CD4-positive, alpha-beta T cell treated with Interleukin-10 for 1 hour (primary cell): ENCODE data around the gene TEC.

ENCODE experiments used
- DNase-seq: peaks from one replicate; pipeline ENCODE4 v3.0.0-alpha.2; 2020

TEC gene

DNA sequence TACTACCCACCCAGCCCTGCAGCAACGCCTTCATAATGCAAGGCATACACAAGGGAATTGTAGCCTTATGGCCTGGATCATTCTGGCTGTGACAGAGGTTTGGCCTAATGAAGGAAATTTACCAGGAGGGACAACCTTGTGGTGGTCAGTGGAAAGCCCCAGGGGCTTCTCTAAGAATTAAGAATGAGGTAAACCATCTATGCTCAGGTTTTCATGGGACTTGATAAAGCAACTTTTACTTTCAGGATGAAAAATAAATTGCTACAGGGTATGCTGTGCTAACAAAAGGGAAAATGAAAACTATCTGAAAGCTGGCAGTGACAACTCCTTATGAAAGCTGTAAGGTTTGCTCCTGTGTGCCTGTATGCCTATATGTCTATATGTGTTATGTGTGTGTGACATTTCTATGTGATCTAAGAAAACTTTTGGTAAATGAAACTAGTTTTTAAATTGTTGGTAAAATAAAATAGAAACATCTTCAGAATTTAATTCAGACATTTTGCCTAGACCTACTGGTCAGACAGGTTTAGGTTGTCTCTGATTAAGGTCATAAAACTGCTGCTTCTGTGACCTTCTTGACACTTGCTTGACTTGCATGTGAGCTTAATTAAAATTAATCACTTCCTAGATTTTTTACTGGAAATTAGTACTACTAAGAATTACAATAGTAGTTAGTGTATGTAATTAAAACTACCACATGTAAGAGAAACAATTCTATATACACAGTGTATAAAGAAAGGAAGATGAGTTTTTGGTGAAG, 115.7 kb downstream of the TEC start:
- DNase-seq, result no peak

DNA sequence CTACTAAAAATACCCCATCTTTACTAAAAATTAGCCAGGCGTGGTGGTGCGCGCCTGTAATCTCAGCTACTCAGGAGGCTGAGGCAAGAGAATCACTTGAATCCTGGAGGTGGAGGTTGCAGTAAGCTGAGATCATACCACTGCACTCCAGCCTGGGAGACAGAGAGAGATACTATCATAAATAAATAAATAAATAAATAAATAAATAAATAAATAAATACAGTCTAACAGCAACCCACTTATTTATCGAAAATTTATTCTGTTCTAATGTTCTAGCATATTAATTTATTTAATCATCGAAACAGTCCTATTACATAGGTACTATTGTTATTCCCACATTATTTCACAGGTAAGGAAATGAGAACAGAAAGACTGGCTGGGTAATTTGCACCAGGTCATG, 117.4 kb downstream of the TEC start:
- DNase-seq, result no peak

DNA sequence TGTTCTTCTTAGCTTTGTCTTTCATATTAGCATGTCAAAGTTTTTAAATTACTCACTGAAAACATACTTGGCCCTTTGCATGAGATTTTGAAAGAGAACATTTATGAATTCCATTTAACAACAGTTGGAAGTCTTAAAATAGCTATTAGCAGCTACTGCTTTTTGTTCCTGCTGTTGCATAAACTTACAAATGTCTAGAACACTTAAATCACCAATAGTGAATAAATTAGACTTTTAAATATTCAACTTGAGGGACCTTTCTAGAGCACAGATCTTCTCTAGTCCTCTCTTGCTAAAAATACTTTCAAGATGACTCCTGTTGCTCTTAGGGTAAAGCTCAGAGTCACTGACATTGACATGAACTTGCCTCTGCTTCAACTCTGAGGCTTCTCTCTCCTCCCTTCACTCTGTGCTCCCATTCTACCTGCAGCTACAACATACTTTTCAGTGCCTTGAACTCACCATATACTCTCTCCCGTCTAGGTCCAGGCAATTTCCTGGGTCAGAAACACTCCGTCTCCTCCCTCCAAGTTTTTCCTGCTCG, 119.7 kb downstream of the TEC start:
- no peak for DNase-seq

DNA sequence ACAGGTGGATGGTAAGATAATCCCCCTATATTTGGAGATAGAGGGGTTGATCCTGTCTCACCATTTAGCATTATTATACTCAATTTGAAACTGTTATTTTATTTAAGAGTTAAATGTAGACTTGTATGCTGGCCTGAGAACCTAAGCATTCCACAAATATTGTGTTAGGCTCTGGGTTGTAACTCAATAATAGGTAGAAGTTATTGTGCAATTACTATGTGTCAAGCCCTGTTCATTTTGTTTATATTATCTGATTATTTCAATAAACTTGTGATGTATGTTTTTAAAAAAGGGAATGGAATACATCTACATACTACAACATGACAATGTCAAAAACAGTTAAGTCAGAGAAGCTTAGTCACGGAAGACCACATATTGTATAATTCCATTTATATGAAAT, 122.0 kb downstream of the TEC start:
- no peak for DNase-seq

DNA sequence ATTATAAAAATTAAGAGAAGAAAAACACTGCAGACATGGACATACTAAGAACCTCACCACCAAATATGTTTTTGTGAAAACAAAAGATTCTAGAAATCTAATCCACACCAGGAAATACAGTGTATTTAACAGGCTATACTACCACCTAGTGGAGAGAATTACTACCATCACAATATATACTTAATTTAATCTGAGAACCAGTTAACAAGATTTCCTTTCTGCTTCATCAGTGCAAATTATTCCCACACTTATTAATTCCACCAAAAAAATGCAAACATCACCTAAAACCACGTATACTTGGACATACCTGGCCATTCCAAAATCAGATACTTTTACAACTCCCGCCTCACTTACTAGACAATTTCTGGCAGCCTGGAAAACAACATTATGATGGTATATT, 128.6 kb downstream of the TEC start:
- DNase-seq, result peak; percentile 67

DNA sequence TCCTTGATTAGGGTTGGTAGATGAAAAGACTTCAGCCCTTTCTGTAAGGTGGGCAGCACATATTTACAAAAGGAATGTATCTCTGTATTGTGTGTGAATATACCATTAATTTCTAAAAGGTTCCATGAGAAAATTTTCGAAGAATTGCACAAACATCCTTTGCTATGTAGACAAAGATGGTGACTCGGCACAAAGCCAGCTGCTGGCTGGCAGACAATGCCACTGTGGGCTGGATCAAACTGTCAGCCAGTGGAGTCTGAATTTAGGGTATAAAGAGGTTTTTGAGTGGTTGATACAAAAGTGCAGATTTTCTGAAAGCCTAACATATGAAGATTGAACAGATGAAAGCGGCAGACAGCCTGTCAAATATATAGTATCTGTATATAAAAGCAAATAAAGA, 129.9 kb downstream of the TEC start:
- peak; percentile 29 for DNase-seq

DNA sequence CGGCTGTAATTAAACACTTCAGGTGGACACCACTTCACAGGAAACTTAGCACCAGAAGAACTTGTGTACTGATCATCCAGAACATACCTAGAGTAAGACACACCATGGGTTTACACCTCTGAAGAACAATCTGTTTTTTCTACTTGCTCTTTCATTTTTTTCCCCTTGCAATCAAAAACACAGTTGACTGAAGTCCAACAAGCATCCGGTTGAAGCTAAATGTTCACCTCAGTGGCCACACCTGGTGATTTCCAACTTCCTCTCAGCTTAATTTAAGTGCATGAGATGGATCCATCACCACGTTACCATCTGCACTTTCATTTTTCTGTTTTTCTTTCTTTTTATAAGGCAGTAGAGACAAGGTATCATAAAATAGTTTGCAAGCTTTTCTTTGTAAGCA, 130.7 kb downstream of the TEC start:
- peak; percentile 73 for DNase-seq

DNA sequence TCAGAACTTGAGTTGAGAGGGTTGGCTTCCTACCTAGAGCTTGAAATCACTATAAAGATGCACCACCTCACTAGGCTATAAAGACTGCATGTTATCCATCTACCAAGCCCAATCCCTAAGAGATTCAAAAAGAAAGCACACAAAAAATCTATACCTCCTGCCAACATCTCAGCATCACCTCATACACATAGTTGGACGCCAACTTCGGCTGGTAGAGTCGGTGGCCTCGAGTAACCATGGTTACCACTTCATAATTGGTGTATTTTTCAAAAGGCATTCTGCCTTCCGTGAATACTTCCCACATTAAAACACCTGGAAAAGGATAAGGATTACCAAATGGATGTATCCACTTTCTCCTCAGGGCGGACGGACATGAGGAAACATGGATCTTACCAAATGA, 131.1 kb downstream of the TEC start:
- peak; percentile 29 for DNase-seq

DNA sequence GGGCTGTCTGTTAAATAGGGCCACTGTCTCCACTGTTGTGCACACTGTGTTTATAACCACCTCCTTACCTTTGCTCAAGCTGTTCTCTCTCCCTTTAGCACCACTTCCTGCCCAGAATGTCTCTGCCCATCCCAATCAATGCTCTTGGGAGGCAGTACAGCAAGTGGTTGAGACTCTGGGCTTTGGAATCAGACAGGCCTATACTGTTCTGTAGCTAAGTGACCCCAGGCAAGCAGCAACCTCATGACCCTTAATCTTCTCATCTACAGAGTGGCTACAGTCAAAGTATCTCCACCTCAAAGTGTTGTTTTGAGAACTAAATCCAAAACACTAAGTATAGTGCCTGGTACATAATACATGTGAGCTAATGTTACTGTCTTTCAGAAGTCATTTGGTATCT, 131.8 kb downstream of the TEC start:
- peak; percentile 24 for DNase-seq

DNA sequence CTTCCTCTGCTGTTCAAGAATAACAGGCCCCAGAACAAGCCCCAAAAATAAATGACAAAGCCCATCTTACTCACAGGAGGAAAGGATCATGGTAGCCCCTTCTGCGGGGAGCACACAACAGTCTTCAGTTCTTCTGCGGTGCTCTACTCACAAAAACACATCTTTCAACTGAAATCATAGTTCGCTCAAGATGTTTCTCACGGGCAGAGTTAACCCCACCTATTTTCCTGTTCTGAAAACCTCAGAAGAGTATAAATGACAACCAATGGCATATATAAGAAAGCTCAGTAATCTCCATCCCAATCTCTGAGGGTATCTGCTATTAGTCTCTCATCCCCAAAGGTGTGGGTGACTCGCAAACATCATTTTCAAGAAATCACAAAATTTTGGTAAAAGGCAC, 135.6 kb downstream of the TEC start, which contains the start of gene TXK:
TXK (minus strand) TSS at position 170 of the 400 bp plus-strand sequence; CDS start at position 90, 80 bp downstream.
- peak; percentile 54 for DNase-seq

DNA sequence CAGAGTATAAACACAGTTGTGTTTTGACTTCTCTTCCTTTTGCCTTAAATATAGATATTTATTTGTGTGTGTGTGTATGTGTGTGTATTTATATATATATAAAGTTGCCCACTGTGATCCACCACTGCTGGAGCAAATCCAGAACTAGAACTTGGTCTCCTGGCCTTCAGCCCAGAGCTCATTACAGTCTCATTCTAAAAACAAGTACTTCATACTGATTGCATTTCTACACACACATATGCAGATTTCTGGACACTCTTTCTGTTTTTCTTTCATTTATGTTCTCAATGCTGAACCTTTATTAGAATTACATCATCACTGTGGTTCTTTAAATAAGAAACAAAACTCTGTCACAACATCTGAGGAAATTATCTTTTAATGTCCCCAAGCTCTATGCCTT, 136.0 kb downstream of the TEC start:
- DNase-seq, result no peak

DNA sequence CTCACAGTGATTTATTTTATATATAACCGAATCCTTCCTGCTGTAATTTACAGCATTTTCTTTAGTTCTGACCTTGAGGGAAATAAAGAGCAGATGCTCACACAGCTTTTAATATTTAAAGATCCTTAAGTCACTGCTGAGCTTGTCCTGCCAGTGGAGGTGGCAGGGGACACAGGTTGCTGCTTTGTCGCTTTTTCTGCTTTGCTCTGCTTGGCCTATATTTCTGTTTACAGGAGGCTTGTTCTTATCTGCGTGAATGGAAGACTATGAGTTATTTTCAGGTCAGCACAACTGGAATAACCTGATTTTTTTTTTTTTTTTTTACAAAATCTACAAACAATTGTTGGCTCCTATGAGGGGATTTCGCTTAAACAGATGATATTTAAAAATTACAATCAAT, 137.9 kb downstream of the TEC start:
- no peak for DNase-seq

DNA sequence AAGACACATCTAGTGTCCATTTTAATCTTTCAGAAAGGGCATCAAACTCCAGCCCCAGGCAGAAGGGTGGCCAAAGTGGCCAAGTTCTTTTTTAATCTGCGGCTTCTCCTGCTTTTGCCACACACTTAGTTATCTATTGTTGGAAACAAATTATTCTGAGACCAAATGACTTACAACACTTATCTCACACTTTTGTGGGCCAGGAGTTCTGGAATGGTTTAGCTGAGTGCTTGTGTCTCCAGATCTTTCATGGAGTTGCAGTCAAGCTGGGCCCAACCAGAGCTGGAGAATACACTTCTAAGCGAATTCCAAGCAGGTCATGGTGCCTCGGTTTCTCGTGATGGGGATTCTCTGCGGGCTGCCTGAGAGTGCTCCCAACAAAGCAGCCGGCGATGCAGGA, 139.5 kb downstream of the TEC start:
- no peak for DNase-seq

DNA sequence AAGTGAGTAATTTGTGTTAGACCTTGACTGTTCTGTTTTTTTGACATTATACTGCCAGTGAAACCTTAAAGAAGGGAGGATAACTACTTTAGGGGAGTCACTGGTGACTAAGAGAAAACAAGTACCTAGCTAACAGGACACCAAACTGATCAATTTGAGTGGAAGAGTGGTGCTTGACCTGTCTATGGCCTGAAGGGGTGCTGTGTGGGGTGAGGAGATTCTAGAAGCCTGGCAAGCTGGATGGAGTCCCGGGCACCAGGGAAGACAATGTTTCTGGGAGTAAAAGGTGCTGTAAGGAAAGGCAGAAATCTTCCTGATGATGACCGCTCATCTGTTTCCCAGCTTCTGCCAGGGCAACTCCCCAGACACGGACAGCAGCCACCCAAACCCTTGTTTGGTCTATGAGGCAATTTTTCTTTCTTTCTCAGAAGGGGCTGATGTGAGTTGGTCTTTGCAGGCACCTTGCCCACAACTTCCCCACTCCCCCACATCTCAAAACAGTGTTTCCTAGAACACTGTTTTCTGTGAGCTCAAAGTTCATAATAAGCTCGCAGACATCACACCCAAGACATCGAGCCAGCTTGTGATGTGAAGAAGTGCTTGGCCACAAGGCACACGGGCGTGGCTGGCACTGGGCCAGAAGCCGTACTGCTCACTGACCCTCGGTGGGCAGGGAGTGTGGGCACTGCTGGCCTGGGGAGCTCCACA, 140.2 kb downstream of the TEC start:
- peak; percentile 51 for DNase-seq

DNA sequence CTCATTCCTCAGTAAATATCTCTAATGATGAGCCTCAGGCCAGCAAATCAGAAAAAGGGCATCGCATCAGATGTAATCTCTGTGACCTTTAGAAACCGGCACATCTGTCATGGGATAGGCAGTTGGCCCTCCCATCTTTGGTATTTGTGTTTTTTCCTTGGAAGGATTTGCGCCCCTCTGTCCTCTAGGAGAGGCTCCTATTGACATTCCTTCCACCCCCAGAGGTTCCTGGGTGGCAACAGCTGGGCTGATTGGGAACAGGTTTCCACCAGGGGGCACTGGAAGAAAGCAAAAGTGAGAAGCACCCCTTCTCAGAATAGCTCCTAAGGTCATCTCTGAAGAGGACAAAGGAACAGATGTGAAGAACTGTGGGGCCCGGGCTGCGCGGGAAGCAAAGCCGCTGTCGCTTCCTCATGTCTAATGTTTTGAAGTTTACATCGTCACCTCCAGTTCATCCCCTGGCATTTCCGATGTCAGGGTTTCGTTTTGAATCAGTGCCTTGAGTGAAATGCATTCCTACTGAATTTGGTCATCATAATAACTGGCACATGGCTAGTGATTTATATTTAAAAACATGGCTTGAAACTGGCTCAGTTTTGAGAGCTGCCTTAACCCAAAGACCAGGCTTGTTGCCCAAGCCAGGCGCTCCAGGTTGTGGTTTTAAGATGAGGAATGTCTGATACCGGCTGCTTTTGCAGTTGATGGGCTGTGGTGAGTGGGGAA, 141.8 kb downstream of the TEC start:
- DNase-seq, result peak; percentile 77

DNA sequence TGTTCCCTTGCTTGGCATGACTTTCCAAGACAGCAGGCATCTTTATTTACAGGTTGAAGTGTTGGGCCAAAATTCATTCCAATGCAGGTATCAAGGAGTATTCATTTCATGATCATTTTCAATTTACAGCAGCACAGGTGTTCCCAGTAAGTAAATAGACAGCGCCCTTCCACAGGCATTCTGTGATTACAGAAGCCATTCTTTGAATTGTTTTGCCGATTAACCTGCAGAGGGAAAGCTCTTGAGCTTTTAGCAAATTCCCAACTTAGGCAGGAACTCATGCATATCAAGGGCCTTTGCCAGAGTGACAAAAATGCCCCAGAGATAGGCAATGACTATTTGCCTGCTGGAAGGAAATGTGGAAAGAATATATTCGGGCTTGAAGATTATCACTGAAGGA, 142.4 kb downstream of the TEC start:
- no peak for DNase-seq

DNA sequence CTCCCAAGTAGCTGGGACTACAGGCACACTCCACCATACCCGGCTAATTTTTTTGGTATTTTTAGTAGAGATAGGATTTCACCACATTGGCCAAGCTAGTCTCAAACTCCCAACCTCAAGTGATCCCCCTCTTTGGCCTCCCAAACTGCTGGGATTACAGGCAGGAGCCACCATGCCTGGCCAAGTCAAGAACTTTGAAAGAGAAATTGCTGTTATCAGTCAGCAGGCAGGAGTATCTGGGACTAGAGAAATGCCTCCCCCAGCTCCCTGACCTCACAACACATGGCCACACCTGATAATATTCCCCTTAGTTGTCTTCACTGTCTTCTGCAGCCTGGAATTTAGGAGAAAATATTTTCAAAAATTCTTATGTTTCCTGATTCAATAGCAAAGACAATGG, 143.0 kb downstream of the TEC start:
- DNase-seq, result no peak

DNA sequence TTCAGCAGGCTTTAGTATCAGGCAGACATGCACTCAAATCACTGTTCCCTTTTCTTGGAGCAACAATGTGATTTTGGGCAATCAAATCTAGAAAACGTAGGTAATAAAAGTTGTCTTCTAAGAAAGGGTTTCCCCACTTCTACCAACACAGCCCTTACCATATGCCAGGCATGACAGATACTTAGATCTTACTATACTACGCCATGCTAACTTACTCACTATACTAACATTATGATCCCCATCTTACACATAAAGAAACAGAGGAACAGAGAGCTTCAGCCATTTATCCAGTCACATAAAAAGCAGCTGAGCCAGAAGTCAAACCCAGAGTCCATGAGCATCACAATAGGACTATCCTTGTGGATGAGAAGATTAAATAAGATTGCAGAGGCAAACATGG, 144.8 kb downstream of the TEC start:
- no peak for DNase-seq

DNA sequence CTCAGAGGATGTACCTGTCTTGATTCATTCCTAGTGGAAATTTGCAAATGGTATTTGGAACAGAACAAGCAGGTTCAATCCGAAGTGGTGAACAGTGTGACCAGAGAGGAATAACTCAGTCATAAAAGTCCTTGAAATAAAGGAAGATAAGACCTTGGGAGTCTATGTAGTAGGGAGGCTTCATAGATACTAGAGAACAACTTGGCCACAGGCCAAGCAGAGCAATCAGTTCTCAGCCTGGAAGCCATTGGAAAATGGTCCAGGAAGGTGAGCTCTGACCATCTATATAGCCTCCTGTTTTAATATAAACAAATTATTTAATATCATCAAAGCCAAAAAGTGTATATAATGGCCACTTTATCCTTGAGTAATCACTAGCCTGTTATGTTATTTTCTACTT, 146.9 kb downstream of the TEC start:
- DNase-seq, result no peak

DNA sequence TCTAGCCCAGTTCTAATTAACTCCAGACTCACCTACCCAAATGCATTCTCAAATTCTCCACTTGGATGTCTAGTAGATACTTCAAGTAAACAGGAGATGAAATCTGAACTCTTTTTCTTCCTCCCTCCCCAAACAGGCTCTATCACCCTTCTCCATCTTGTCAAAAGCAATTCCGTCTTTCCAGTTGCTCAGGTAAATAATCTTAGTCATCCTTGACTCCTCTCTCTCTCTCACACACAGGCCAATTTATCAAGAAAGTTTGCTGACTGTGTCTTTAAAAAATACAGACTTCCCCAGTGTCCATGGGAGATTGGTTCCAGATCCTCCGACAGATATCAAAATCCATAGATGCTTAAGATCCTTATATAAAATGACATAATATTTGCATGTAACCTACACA, 148.5 kb downstream of the TEC start:
- DNase-seq, result no peak

DNA sequence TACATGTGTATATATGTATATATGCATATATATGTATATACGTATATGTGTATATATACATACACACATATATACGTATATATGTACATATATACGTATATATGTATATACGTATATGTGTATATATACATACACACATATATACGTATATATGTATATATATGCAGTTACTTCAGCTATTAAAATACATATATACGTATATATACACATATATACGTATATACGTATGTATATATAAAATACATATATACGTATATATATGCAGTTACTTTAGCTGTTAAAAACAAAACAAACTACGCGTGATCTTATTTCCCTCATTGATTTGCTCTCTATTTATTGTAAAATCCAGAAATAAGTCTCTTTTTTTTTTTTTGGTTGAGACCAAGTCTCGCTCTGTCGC, 149.5 kb downstream of the TEC start:
- DNase-seq, result no peak

DNA sequence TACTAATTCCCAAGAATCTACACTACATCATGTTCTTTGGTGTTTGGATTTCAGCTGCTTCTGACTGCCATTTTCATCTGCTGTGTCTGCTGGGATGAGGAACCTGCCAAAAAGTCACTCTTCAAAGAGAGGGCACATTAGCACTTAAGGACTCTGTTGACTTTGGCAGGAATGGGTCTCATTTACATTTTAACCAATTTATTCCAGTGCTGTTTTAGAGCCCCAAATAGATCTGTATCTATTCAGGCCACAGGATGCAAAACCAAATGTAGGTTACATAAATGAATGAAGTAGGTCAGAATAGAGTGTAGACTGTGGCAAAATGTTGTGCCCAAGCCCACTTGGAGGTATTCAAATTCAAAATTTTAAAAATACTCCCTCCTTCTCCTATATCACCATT, 150.0 kb downstream of the TEC start:
- no peak for DNase-seq

DNA sequence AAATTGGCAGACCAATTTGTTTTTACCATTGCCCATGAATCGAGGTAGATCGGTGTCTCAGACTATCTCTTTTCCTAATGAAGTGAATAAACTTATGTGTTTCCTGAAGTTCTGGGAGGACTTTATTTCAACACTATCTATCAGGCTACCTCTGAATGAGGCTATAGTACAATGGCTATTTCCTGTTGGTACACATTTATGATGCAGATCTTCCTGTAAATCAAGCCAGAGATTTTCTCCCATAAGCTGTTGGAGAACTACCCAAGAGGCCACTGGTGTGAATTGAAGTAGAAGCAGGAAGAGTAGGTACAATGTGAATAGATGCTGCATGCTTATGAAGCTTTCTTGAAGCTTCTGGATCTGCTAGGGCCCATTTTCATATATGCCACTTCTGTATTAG, 151.6 kb downstream of the TEC start:
- DNase-seq, result no peak

DNA sequence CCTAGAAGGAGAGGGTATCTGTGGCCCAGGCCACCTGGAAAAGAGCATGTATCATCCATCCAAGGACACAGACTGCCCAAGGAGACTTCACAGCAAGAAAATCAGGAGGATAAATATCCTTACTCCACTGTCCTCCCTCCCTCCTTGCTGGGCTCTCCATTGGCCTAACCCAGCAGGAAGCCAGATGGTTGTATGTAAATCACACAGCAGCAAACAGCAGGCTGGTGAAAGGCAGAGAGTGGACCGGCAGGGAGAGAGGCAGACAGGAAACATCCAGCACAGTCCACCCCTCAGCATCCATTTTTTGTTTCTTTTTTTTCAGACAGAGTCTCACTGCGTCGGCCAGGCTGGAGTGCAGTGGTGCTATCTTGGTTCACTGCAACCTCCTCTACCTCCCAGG, 153.1 kb downstream of the TEC start:
- DNase-seq, result no peak
